HG02623 (cell line): Measurements from ENCODE around the gene PIAS1.
A peak's percentile ranks its signal among the peaks of the same experiment; 100 is the strongest.
"Not testable (repeated sequence)": the region's sequence is repeated elsewhere in the genome, so short reads cannot be mapped to it uniquely, and the experiment has no call there.

Source experiments
- ATAC-seq: cut with Tn5 transposase; IDR thresholded peaks from one replicate; pipeline ENCODE4 v1.9.1; 2021; ENCODE audit warnings: moderate library complexity; ENCODE audit not compliant: unreplicated experiment

Gene PIAS1

GRCh38 chr15:68034081-68034480 is 20.0 kb upstream of the PIAS1 start:
- no peak for ATAC-seq

DNA sequence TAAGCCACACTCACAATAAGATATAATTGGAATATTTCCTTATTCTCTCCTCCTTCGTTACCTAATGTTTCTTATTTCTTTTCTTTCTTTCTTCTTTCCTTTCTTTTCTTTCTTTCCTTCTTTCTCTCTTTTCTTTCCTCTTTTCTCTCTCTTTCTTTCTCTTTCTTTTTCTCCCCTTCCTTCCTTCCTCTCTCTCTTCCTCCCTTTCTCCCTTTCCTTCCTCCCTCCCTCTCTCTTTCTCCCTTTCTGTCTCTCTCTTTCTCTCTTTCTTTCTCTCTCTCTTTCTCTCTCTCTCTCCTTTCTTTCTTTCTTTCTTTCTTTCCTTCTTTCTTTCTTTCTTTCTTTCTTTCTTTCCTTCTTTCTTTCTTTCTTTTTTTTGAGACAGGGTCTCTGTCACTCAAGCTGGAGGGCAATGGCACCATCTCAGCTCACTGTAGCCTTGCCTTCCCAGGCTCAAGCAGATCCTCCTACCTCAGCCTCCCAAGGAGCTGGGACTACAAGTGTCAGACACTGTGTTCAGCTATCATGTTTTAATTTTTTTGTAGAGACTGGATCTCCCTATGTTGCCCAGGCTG is 19.3 kb upstream of the PIAS1 start:
- ATAC-seq: no peak

- no peak for ATAC-seq
Observed at GRCh38 chr15:68038246-68038645, 15.9 kb upstream of the PIAS1 start.

DNA sequence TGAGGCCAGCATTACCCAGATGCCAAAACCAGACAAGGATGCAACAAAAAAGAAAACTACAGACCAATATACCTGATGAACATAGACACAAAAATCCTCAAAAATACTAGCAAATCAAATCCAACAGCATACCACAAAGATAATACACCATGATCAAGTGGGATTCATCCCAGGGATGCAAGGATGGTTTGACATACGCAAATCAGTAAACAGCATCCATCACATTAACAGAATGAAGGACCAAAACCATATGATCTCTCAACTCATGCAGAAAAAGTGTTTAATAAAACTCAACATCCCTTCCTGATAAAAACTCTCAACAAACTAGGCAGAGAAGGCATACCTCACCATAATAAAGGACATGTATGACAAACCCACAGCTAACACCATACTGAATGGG is 14.0 kb upstream of the PIAS1 start:
- no peak for ATAC-seq

DNA sequence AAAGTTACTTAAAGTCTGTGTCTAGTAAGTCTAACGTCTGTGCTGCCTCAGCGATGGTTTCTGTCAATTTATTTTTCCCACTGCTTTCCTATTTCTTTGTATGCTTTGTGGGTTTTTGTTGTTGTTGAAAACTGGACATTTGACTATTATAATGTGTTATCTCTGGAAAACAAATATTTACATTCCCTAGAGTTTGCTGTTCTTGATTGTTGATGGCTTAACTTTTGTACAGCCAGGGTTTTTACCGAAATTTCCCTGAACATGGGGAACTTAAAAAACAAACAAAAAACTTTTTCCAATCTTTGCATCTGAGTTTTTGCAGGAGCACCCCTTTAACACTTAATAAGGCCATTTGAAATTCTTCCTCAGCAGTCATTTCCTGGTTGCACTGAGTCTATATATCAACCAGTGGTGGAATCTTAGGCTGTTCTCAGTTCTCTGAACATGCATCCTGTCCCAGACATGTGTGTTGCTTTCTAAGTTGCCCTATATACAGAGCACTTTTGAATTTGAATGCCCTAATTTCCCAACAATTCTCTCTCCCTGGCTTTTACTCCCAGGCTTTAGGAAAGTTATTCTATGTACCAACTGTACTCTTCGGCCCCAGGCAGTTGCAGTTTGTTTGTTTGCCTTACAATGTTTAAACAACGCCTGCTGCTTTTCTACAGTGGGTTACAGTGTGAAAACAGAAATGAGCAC is 11.8 kb upstream of the PIAS1 start:
- ATAC-seq: no peak

DNA sequence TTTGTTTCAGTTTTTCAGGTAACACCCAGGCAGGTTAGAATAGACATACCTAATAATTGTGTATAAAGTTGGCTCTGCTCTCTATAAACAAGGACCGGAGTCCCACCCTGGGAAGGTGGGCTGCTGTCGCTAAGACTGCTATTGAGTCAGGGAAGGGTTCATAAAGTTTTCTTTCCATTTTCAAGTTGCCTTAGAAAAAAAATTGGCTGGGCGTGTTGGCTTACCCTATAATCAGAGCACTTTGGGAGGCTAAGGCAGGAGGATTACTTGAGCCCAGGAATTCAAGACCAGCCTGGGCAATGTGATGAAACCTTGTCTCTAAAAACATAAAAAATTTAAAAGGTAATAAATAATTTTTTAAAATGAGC is 11.3 kb upstream of the PIAS1 start:
- ATAC-seq: no peak

- ATAC-seq: no peak
Observed at GRCh38 chr15:68045289-68046265, 8.5 kb upstream of the PIAS1 start.

GRCh38 chr15:68047826-68048225 is 6.3 kb upstream of the PIAS1 start:
- no peak for ATAC-seq

GRCh38 chr15:68051109-68051508 is 3.0 kb upstream of the PIAS1 start:
- no peak for ATAC-seq

- no peak for ATAC-seq
Observed at GRCh38 chr15:68051907-68052306, 2.2 kb upstream of the PIAS1 start.

- no peak for ATAC-seq
Observed at GRCh38 chr15:68052431-68052830, 1.7 kb upstream of the PIAS1 start.

GRCh38 chr15:68053001-68053400 is 1.1 kb upstream of the PIAS1 start:
- no peak for ATAC-seq

- peak; percentile 21 for ATAC-seq
Observed at GRCh38 chr15:68054628-68055223, 611 bp downstream of the PIAS1 start.

DNA sequence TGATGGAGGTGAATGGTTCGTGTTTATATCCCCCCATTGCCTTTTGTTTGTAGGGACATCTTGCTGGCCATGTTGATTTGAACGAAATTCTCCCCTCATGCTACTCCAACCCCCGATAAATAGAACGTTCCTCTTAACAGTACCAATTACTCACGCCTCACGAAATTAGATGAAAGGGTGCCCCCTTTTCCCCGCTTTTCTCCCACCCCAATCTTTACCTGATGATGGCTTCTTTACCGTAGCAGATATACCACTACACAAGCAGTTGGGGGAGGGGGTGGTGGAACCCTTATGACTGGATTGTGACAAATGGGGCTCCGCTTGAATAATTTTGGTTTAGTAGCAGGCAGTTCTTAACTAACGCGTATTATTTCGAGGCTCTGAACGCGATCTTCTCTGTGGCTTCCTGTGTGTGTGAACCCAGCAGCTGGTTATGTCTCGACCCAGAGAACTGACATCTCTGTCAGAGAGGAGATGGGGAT is 1.1 kb downstream of the PIAS1 start:
- ATAC-seq: no peak

DNA sequence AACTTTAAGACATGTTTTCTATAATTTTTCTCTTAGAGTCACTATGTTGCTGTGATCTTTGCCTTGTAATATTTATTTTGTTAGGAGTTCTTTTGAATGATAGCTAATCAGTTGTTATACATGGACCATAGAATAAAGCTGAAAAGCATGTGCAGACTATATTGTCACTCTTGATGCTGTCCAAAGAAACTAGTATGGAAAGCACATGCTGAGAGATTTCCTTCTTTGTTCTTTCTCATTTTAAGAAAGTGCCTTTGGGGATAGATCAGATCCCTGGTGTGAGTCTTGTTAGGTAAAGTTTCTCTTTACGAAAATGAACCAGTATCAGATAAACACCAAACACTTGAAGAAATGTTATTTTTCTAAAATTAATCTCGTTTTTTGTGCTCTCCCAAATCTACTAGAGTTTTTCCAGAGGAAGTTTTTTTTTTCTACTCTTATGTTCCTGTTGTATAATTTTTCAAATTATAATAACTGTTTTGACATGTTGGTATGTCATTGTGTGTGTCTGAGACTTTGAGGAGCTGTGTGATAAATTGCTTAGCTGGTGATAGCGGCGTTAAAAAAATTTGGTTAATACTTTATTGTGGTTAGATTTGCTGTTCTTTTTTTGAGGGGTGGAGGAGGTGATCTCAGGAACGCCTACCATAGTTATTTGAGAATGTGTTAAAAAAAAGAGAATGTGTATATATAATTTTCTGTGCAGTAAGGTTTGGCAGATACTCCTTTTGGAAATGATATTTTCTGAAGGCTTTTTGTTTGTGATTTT is 2.2 kb downstream of the PIAS1 start:
- ATAC-seq: no peak

- ATAC-seq: no peak
Observed at GRCh38 chr15:68057034-68057433, 2.9 kb downstream of the PIAS1 start.

GRCh38 chr15:68057758-68058157 is 3.6 kb downstream of the PIAS1 start:
- ATAC-seq: no peak

DNA sequence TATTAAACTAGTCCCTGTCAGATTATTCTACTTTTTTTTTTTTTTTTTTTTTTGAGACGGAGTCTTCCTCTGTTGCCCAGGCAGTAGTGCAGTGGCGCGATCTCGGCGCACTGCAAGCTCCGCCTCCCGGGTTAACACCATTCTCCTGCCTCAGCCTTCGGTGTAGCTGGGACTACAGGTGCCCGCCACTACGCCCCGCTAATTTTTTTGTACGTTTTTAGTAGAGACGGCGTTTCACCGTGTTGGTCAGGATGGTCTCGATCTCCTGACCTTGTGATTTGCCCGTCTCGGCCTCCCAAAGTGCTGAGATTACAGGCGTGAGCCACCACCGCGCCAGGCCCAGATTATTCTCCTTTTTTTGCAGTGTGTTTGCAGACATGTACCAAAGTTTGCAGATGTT is 4.9 kb downstream of the PIAS1 start:
- ATAC-seq: not testable (repeated sequence)

DNA sequence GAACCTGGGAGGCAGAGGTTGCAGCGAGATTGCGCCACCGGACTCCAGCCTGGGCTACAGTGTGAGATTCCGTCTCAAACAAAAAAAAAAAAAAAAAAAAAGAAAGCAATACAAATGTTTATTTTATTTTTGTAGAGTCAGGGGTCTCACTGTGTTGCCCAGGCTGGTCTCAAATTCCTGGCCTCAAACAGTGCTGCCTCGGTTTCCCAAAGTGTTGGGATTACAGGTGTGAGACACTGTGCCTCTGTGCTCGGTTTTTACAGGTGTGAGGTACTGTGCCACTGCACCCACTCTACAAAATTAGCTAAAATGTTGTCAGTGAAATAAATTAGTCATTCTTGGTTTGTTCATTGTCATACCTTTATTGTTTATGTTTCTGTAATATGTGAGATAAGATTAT is 5.5 kb downstream of the PIAS1 start:
- no peak for ATAC-seq

DNA sequence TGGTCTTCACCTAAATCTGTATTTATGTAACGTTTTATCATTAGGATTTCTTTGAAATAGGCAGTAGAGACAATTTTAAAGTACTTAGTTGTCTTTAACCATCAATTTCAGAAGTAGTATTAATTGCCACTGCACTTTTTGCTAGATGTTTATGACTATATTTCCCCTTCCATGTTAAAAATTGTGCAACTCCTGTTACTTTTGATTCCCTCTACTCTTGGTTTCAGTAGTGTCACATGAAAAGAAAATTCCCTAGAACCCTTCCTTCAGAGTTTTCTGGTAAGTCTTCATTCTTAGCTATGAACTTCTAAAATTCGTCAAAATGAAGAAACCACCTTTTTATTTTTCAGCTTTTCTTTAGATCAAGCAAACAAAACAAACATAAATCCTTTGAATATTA is 7.1 kb downstream of the PIAS1 start:
- no peak for ATAC-seq

- no peak for ATAC-seq
Observed at GRCh38 chr15:68061602-68062001, 7.5 kb downstream of the PIAS1 start.
